Endothelial cell of umbilical vein (primary cell): Measurements from ENCODE around the gene GDF2.

Experiments
- EZH2 ChIP-seq: IDR thresholded peaks from 2 replicates; pipeline ENCODE4 v1.6.1; 2012; ENCODE audit warnings: borderline replicate concordance, low read depth, mild to moderate bottlenecking, moderate library complexity, low read length, inconsistent platforms; ENCODE audit not compliant: severe bottlenecking
- MAX ChIP-seq: IDR thresholded peaks from 2 replicates; pipeline ENCODE4 v1.6.1; 2011; ENCODE audit not compliant: insufficient read depth, insufficient read length
- POLR2A ChIP-seq: IDR thresholded peaks from 2 replicates; pipeline ENCODE4 v1.6.1; 2012; ENCODE audit warnings: low read depth, mild to moderate bottlenecking, control low read depth, low read length
- POLR2AphosphoS5 ChIP-seq: IDR thresholded peaks from 2 replicates; pipeline ENCODE4 v1.6.1; 2012; ENCODE audit warnings: low read depth, mild to moderate bottlenecking, control low read depth, low read length, moderate library complexity; ENCODE audit not compliant: insufficient read depth
- TF ChIP-seq, protein P1 (sequence below), 2 donors: IDR thresholded peaks; 1 replicate in 1 of 2; 2 replicates in 1 of 2; pipeline ENCODE4 v1.5.1; 2011; ENCODE audit warnings: low read length in 2 of 2, mild to moderate bottlenecking in 2 of 2, moderate library complexity in 2 of 2, control low read depth in 1 of 2, inconsistent platforms in 1 of 2, low read depth in 1 of 2; ENCODE audit not compliant: insufficient read depth in 1 of 2; ENCODE audit errors: extremely low read depth in 1 of 2

GRCh38 chr10:47303866-47304265, 18.4 kb upstream of the GDF2 start:
- TF ChIP-seq POLR2A (no peak), EZH2 (no peak), POLR2AphosphoS5 (no peak), MAX (no peak)
- TF ChIP-seq, protein P1, sequence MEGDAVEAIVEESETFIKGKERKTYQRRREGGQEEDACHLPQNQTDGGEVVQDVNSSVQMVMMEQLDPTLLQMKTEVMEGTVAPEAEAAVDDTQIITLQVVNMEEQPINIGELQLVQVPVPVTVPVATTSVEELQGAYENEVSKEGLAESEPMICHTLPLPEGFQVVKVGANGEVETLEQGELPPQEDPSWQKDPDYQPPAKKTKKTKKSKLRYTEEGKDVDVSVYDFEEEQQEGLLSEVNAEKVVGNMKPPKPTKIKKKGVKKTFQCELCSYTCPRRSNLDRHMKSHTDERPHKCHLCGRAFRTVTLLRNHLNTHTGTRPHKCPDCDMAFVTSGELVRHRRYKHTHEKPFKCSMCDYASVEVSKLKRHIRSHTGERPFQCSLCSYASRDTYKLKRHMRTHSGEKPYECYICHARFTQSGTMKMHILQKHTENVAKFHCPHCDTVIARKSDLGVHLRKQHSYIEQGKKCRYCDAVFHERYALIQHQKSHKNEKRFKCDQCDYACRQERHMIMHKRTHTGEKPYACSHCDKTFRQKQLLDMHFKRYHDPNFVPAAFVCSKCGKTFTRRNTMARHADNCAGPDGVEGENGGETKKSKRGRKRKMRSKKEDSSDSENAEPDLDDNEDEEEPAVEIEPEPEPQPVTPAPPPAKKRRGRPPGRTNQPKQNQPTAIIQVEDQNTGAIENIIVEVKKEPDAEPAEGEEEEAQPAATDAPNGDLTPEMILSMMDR (IDR thresholded peaks at IDR 0.05; ENCODE audit: extremely low read depth in 1 of 2, insufficient read depth in 1 of 2, low read depth in 1 of 2, low read length in 2 of 2) = no peak
